ENCODE results near the gene LLCFC1. TPM values are rescaled to one million over a fixed set of nuclear protein-coding genes. Genes with fewer than 3 reads are reported as not detected.

Gene LLCFC1
- total RNA-seq (not detected in 2 replicates), polyA plus RNA-seq (not detected in 2 replicates)

DNA sequence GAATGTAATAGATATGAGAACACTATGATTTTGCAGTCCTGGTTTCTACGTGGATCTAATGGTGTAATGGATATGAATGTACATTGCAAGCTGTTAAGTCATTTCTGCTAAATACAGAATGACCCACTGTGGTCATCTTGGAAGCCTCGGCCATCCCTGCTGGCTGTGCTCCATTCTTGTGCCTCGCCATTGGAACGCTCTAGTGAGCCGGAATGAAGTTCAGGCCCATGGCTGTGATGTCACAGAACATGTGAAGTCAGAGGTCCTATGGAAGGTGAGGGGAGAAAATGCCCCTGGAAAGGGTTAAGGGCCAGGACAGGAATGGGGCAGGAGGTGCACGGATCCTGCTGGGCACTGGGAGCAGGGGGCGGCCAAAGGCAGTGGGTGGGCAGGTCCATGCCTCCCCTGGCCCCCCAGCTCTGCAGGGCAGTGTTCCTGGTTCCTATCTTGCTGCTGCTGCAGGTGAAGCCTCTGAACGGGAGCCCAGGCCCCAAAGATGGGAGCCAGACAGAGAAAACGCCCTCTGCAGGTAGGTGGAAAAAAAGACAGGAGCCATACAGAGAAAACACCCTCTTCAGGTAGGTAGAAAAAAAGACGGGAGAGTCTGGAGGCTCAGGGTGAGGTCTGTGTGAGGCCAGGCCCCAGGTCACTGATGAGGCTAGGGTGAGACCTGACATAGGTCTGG, at the start of gene LLCFC1:
Gene LLCFC1 (plus strand): TSS at position 259 of the 685 bp plus-strand sequence. CDS start 138 bp downstream, at position 397.
- H3K4me2 ChIP-seq: no peak within 1 kb of the TSS
- H3K4me1 ChIP-seq (ENCODE audit: insufficient read depth): no peaks in the 10 kb centered on the region
- no peaks in the 10 kb centered on the region for H3K27me3 ChIP-seq
- no peaks in the 10 kb centered on the region for H3K9me2 ChIP-seq (replicated peaks; ENCODE audit: insufficient read depth)
- peak; percentile 27 for DNase-seq (ENCODE audit: low spot score)
- H3K36me3 ChIP-seq (replicated peaks; ENCODE audit: insufficient read depth, low read depth): no peaks in the 10 kb centered on the region
- no peak within 1 kb of the TSS for H3K4me3 ChIP-seq
- no peaks in the 10 kb centered on the region for H3K79me2 ChIP-seq
- WGBS (ENCODE audit: low lambda C conversion rate, missing lambda C conversion rate): 72% methylated on average over 10 of the region's 10 CpGs
- H3K27ac ChIP-seq: no peak within 1 kb of the TSS
- no peaks in the 10 kb centered on the region for H4K20me1 ChIP-seq (ENCODE audit: insufficient read depth, poor library complexity, severe bottlenecking)
- no peaks in the 10 kb centered on the region for H3K9me3 ChIP-seq (ENCODE audit: low read depth)
- no peak for TF ChIP-seq EZH2phosphoT487 (IDR thresholded peaks at IDR 0.05; ENCODE audit: low read depth, severe bottlenecking, unreplicated experiment)
- TF ChIP-seq, protein P1, sequence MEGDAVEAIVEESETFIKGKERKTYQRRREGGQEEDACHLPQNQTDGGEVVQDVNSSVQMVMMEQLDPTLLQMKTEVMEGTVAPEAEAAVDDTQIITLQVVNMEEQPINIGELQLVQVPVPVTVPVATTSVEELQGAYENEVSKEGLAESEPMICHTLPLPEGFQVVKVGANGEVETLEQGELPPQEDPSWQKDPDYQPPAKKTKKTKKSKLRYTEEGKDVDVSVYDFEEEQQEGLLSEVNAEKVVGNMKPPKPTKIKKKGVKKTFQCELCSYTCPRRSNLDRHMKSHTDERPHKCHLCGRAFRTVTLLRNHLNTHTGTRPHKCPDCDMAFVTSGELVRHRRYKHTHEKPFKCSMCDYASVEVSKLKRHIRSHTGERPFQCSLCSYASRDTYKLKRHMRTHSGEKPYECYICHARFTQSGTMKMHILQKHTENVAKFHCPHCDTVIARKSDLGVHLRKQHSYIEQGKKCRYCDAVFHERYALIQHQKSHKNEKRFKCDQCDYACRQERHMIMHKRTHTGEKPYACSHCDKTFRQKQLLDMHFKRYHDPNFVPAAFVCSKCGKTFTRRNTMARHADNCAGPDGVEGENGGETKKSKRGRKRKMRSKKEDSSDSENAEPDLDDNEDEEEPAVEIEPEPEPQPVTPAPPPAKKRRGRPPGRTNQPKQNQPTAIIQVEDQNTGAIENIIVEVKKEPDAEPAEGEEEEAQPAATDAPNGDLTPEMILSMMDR (IDR thresholded peaks at IDR 0.05; ENCODE audit: poor library complexity): peak; percentile 29
- no peak within 1 kb of the TSS for H2AFZ ChIP-seq

DNA sequence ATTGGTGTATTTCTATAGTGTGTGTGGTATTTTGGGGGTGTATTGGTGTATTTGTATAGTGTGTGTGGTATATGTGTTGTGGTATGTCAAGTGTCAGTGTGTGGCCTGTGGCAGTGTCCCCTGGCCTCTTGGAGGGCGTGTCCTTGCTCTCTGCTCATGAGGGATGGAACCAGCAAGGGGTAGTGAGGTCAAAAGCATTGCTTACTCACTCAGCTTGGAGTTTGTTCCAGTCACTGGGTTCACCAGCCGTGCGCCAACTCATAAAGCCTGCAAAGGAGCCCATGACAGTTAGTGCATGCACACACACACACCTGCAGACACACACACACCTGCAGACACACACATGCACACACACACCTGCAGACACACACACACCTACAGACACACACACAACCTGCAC, 49.5 kb upstream of the LLCFC1 start:
- Histone ChIP-seq H3K4me3 (no peak overlapping the region), H3K4me1 (ENCODE audit: insufficient read depth) (peaks cover 7% of the 10 kb centered on the region), H3K79me2 (no peaks in the 10 kb centered on the region), H3K27ac (no peak overlapping the region), H3K27me3 (no peaks in the 10 kb centered on the region), H2AFZ (no peak overlapping the region), H3K36me3 (replicated peaks; ENCODE audit: insufficient read depth, low read depth) (no peaks in the 10 kb centered on the region), H4K20me1 (ENCODE audit: insufficient read depth, poor library complexity, severe bottlenecking) (no peaks in the 10 kb centered on the region), H3K9me2 (replicated peaks; ENCODE audit: insufficient read depth) (no peaks in the 10 kb centered on the region), H3K4me2 (no peak overlapping the region), H3K9me3 (ENCODE audit: low read depth) (no peaks in the 10 kb centered on the region)
- 59% methylated on average over 3 of the region's 3 CpGs for whole genome bisulfite sequencing (ENCODE audit: low lambda C conversion rate, missing lambda C conversion rate)
- peak; percentile 48 for DNase-seq (ENCODE audit: low spot score)
- no peak for TF ChIP-seq EZH2phosphoT487 (IDR thresholded peaks at IDR 0.05; ENCODE audit: low read depth, severe bottlenecking, unreplicated experiment)
- no peak for TF ChIP-seq EZH2 (IDR thresholded peaks at IDR 0.05; ENCODE audit: borderline replicate concordance)
- TF ChIP-seq, protein P1 (IDR thresholded peaks at IDR 0.05; ENCODE audit: poor library complexity): no peak

DNA sequence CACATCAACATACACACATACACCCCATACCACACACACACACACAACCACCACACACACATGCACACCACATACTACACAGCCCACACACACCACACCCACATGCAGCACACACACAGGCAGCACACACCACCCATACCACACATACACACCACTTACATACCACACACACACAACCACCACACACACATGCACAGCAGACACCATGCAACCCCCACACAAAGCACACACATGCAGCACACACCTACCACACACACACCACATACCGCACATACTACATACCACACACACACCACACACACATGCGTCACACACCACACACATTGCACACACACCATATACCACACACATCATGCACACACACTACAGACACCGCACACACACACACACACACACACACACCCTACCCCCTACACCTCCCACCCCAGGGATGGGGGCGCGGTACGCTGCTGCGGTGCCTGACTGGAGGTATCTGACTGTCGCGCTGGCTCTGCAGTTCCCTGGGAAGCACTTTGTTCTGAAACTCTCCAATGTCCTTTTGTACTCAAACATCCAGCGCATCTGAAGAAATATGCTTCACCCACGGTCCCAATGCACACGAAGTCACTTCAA, 48.3 kb upstream of the LLCFC1 start:
- H3K4me3 ChIP-seq: no peak overlapping the region
- no peaks in the 10 kb centered on the region for H3K27me3 ChIP-seq
- 83% methylated on average over 10 of the region's 12 CpGs for WGBS (ENCODE audit: low lambda C conversion rate, missing lambda C conversion rate)
- H3K36me3 ChIP-seq (replicated peaks; ENCODE audit: insufficient read depth, low read depth): no peaks in the 10 kb centered on the region
- H2AFZ ChIP-seq: no peak overlapping the region
- H3K4me2 ChIP-seq: no peak overlapping the region
- no peaks in the 10 kb centered on the region for H4K20me1 ChIP-seq (ENCODE audit: insufficient read depth, poor library complexity, severe bottlenecking)
- no peak for TF ChIP-seq EZH2 (IDR thresholded peaks at IDR 0.05; ENCODE audit: borderline replicate concordance)
- no peak for DNase-seq (ENCODE audit: low spot score)
- no peaks in the 10 kb centered on the region for H3K9me2 ChIP-seq (replicated peaks; ENCODE audit: insufficient read depth)
- peaks cover 19% of the 10 kb centered on the region for H3K4me1 ChIP-seq (ENCODE audit: insufficient read depth)
- H3K9me3 ChIP-seq (ENCODE audit: low read depth): no peaks in the 10 kb centered on the region
- H3K79me2 ChIP-seq: no peaks in the 10 kb centered on the region
- H3K27ac ChIP-seq: no peak overlapping the region

DNA sequence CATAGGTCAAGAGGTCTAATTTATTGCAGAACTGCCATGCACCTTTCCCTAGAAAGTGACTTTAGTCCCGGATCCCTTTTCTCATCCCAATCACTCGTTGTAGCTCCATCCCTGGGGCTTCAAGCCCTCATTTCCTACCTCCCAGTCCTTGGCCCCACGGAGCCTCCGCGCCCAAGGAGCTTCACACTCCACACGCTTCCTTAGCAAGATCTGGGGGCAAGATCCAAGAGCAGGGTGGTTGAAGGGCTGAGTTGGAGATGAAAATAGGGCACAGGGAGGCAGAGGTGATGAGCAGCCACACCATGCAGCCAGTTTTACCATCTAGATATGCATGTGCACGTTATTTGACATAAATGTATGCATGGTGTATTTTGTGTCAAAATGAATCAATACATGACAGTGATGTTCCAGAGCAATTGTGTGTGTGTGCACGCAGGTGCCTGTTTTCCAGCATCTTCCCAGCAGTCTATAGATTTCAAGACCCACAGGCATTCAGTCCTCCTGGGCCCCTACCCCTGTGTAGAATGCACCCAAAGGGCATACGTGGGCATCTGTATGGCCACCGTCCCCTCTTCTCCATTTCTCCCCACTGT, 47.7 kb upstream of the LLCFC1 start:
- 90% methylated on average over 9 of the region's 10 CpGs for WGBS (ENCODE audit: low lambda C conversion rate, missing lambda C conversion rate)
- Histone ChIP-seq H3K4me3 (no peak overlapping the region), H3K36me3 (replicated peaks; ENCODE audit: insufficient read depth, low read depth) (no peaks in the 10 kb centered on the region), H3K4me1 (ENCODE audit: insufficient read depth) (peaks cover 22% of the 10 kb centered on the region), H3K9me2 (replicated peaks; ENCODE audit: insufficient read depth) (no peaks in the 10 kb centered on the region), H4K20me1 (ENCODE audit: insufficient read depth, poor library complexity, severe bottlenecking) (no peaks in the 10 kb centered on the region), H3K4me2 (no peak overlapping the region), H2AFZ (no peak overlapping the region), H3K79me2 (no peaks in the 10 kb centered on the region), H3K27me3 (no peaks in the 10 kb centered on the region), H3K9me3 (ENCODE audit: low read depth) (no peaks in the 10 kb centered on the region), H3K27ac (no peak overlapping the region)
- no peak for TF ChIP-seq EZH2 (IDR thresholded peaks at IDR 0.05; ENCODE audit: borderline replicate concordance)
- TF ChIP-seq, protein P1 (IDR thresholded peaks at IDR 0.05; ENCODE audit: poor library complexity): no peak
- DNase-seq (ENCODE audit: low spot score): no peak

Measured in hepatocyte (in vitro differentiated cells).